ENCODE data around the gene ERO1B. TPM values are rescaled to one million over a fixed set of nuclear protein-coding genes. Genes with fewer than 3 reads are reported as not detected.

Gene ERO1B
- total RNA-seq, 4 donors from 2014 or later, result 2.0 to 5.5 (median 3.9) TPM

GRCh38 chr1:236313427-236313826, 31.7 kb upstream of the ERO1B start:
- DNase-seq (ENCODE audit: low spot score in 2 of 2), result no peak
- intact Hi-C loops (cut with DNase I; ENCODE audit: low total_unique reads), result no loop called here
- TF ChIP-seq CTCF (IDR thresholded peaks at IDR 0.05), result no peak
- no peak for TF ChIP-seq POLR2A (IDR thresholded peaks at IDR 0.05)
- H3K4me3 ChIP-seq (ENCODE audit: low read depth, poor library complexity, severe bottlenecking), result no peak overlapping the region
- WGBS, 2 donors, result 85% methylated on average over 2 of the region's 2 CpGs

- no peak overlapping the region for H3K4me3 ChIP-seq (ENCODE audit: low read depth, poor library complexity, severe bottlenecking)
- DNase-seq (ENCODE audit: low spot score in 2 of 2), result peak in 1 of 2 donors; percentile 18
- intact Hi-C loops (cut with DNase I; ENCODE audit: low total_unique reads), result no loop called here
- 63 to 64% methylated on average over 4 of the region's 4 CpGs for WGBS, 2 donors
- TF ChIP-seq CTCF (IDR thresholded peaks at IDR 0.05) (no peak), POLR2A (IDR thresholded peaks at IDR 0.05) (no peak)
Observed at GRCh38 chr1:236311040-236311439, 29.3 kb upstream of the ERO1B start.

GRCh38 chr1:236308827-236309226, 27.1 kb upstream of the ERO1B start:
- no peak overlapping the region for H3K4me3 ChIP-seq (ENCODE audit: low read depth, poor library complexity, severe bottlenecking)
- DNase-seq (ENCODE audit: low spot score in 2 of 2), result peak in 1 of 2 donors; percentile 12
- intact Hi-C loops (cut with DNase I; ENCODE audit: low total_unique reads), result no loop called here
- no peak for TF ChIP-seq POLR2A (IDR thresholded peaks at IDR 0.05)
- no peak for TF ChIP-seq CTCF (IDR thresholded peaks at IDR 0.05)
- WGBS, 2 donors, result 86 to 87% methylated on average over 5 of the region's 5 CpGs

- peak in 1 of 2 donors; percentile 12 for DNase-seq (ENCODE audit: low spot score in 2 of 2)
- TF ChIP-seq CTCF (IDR thresholded peaks at IDR 0.05) (no peak), POLR2A (IDR thresholded peaks at IDR 0.05) (no peak)
- H3K4me3 ChIP-seq (ENCODE audit: low read depth, poor library complexity, severe bottlenecking), result no peak overlapping the region
- intact Hi-C loops (cut with DNase I; ENCODE audit: low total_unique reads), result no loop called here
- 62 to 79% methylated on average over 6 of the region's 6 CpGs for WGBS, 2 donors
Observed at GRCh38 chr1:236307435-236307834, 25.7 kb upstream of the ERO1B start.

- no peak overlapping the region for H3K4me3 ChIP-seq (ENCODE audit: low read depth, poor library complexity, severe bottlenecking)
- intact Hi-C loops (cut with DNase I; ENCODE audit: low total_unique reads), result no loop called here
Observed at GRCh38 chr1:236304682-236305081, 22.9 kb upstream of the ERO1B start.

More at GRCh38 chr1:236304682-236305081, 22.9 kb upstream of the ERO1B start:
- 87 to 88% methylated on average over 4 of the region's 4 CpGs for WGBS, 2 donors
- no peak for DNase-seq (ENCODE audit: low spot score in 2 of 2)
- TF ChIP-seq POLR2A (IDR thresholded peaks at IDR 0.05) (no peak), CTCF (IDR thresholded peaks at IDR 0.05) (no peak)

All from lower leg skin (tissue), 4 donors.